Muscle layer of colon (tissue), 2 donors: ENCODE results near the gene RBL1.
"Not testable (repeated sequence)": the region's sequence is repeated elsewhere in the genome, so short reads cannot be mapped to it uniquely, and the experiment has no call there.

Experiments
- H3K27ac ChIP-seq: one replicate; pipeline ENCODE4 v1.7.0; 2013; ENCODE audit warnings: low read depth, mild to moderate bottlenecking, low read length, moderate library complexity
- H3K27me3 ChIP-seq, 2 donors: one replicate each; pipeline ENCODE4 v1.7.0; 2013; ENCODE audit warnings: low read length in 2 of 2, mild to moderate bottlenecking in 2 of 2; ENCODE audit not compliant: insufficient read depth in 2 of 2, control insufficient read depth in 1 of 2
- H3K36me3 ChIP-seq: one replicate; pipeline ENCODE4 v1.7.0; 2013; ENCODE audit warnings: mild to moderate bottlenecking, low read length; ENCODE audit not compliant: insufficient read depth
- H3K4me1 ChIP-seq: one replicate; pipeline ENCODE4 v1.7.0; 2013; ENCODE audit warnings: mild to moderate bottlenecking, low read length; ENCODE audit not compliant: insufficient read depth
- H3K4me3 ChIP-seq, 2 donors: one replicate each; pipeline ENCODE4 v1.7.0; 2013; ENCODE audit warnings: low read length in 2 of 2, low read depth in 1 of 2, mild to moderate bottlenecking in 1 of 2, moderate library complexity in 1 of 2
- H3K9ac ChIP-seq: one replicate; pipeline ENCODE4 v1.7.0; 2013; ENCODE audit warnings: low read length
- H3K9me3 ChIP-seq: one replicate; pipeline ENCODE4 v1.7.0; 2013; ENCODE audit warnings: mild to moderate bottlenecking, low read length
- donor health status: abdominal sarcoma.
- donor health status: Adenocarcinoma of cecum.

RBL1 gene

GRCh38 chr20:37095599-37096414, at the start of gene RBL1:
Gene RBL1, minus strand, starts transcription at chr20:37095997. Its CDS starts 69 bp downstream, at chr20:37095928.
- Histone ChIP-seq H3K9me3 (no peaks in the 10 kb centered on the region), H3K36me3 (no peaks in the 10 kb centered on the region), H3K9ac (peak within 1 kb of the TSS; percentile 60), H3K27me3 (no peaks in the 10 kb centered on the region), H3K4me3 (peak within 1 kb of the TSS; percentile 72 to 82), H3K27ac (peak within 1 kb of the TSS; percentile 65), H3K4me1 (peaks cover 6% of the 10 kb centered on the region)

GRCh38 chr20:37144856-37145404, 49.1 kb upstream of the RBL1 start:
- H3K4me3 ChIP-seq: no peak overlapping the region
- H3K27me3 ChIP-seq: no peaks in the 10 kb centered on the region
- H3K27ac ChIP-seq: no peak overlapping the region
- H3K36me3 ChIP-seq: no peaks in the 10 kb centered on the region
- no peaks in the 10 kb centered on the region for H3K4me1 ChIP-seq
- no peaks in the 10 kb centered on the region for H3K9me3 ChIP-seq
- H3K9ac ChIP-seq: no peak overlapping the region

- H3K9ac ChIP-seq: no peak overlapping the region
- no peak overlapping the region for H3K27ac ChIP-seq
- H3K9me3 ChIP-seq: no peaks in the 10 kb centered on the region
Observed at GRCh38 chr20:37142708-37143107, 46.9 kb upstream of the RBL1 start.

GRCh38 chr20:37137547-37137946, 41.8 kb upstream of the RBL1 start:
- Histone ChIP-seq H3K4me1 (no peaks in the 10 kb centered on the region), H3K9me3 (no peaks in the 10 kb centered on the region), H3K27ac (no peak overlapping the region), H3K4me3 (no peak overlapping the region), H3K9ac (no peak overlapping the region), H3K36me3 (no peaks in the 10 kb centered on the region), H3K27me3 (no peaks in the 10 kb centered on the region)

More at GRCh38 chr20:37142708-37143107, 46.9 kb upstream of the RBL1 start:
- Histone ChIP-seq H3K4me3 (no peak overlapping the region), H3K4me1 (no peaks in the 10 kb centered on the region), H3K36me3 (no peaks in the 10 kb centered on the region), H3K27me3 (no peaks in the 10 kb centered on the region)

GRCh38 chr20:37133952-37134351, 38.2 kb upstream of the RBL1 start:
- Histone ChIP-seq H3K4me3 (no peak overlapping the region), H3K4me1 (no peaks in the 10 kb centered on the region)

GRCh38 chr20:37131486-37131885, 35.7 kb upstream of the RBL1 start:
- Histone ChIP-seq H3K4me3 (no peak overlapping the region), H3K36me3 (no peaks in the 10 kb centered on the region), H3K9me3 (no peaks in the 10 kb centered on the region), H3K27me3 (no peaks in the 10 kb centered on the region), H3K4me1 (no peaks in the 10 kb centered on the region), H3K9ac (no peak overlapping the region), H3K27ac (no peak overlapping the region)

More at GRCh38 chr20:37133952-37134351, 38.2 kb upstream of the RBL1 start:
- no peak overlapping the region for H3K27ac ChIP-seq
- H3K36me3 ChIP-seq: no peaks in the 10 kb centered on the region
- no peaks in the 10 kb centered on the region for H3K27me3 ChIP-seq
- no peak overlapping the region for H3K9ac ChIP-seq
- H3K9me3 ChIP-seq: no peaks in the 10 kb centered on the region

GRCh38 chr20:37128803-37129202, 33.0 kb upstream of the RBL1 start:
- Histone ChIP-seq H3K4me3 (no peak overlapping the region), H3K27me3 (no peaks in the 10 kb centered on the region), H3K4me1 (no peaks in the 10 kb centered on the region), H3K36me3 (no peaks in the 10 kb centered on the region), H3K9ac (no peak overlapping the region), H3K27ac (no peak overlapping the region), H3K9me3 (no peaks in the 10 kb centered on the region)

- H3K9me3 ChIP-seq, H3K36me3 ChIP-seq, H3K27ac ChIP-seq, H3K4me3 ChIP-seq, H3K9ac ChIP-seq, H3K4me1 ChIP-seq, H3K27me3 ChIP-seq: not testable (repeated sequence)
Observed at GRCh38 chr20:37126290-37126689, 30.5 kb upstream of the RBL1 start.

- Histone ChIP-seq H3K9ac (no peak overlapping the region), H3K9me3 (no peaks in the 10 kb centered on the region), H3K27me3 (no peaks in the 10 kb centered on the region), H3K4me1 (no peaks in the 10 kb centered on the region), H3K36me3 (no peaks in the 10 kb centered on the region), H3K4me3 (no peak overlapping the region), H3K27ac (no peak overlapping the region)
Observed at GRCh38 chr20:37123441-37123840, 27.6 kb upstream of the RBL1 start.

GRCh38 chr20:37120497-37120896, 24.7 kb upstream of the RBL1 start:
- Histone ChIP-seq H3K4me3 (no peak overlapping the region), H3K4me1 (no peaks in the 10 kb centered on the region), H3K9ac (no peak overlapping the region), H3K27me3 (no peaks in the 10 kb centered on the region), H3K36me3 (no peaks in the 10 kb centered on the region), H3K27ac (no peak overlapping the region), H3K9me3 (no peaks in the 10 kb centered on the region)

GRCh38 chr20:37119356-37120036, 23.7 kb upstream of the RBL1 start:
- Histone ChIP-seq H3K4me1 (no peaks in the 10 kb centered on the region), H3K9me3 (no peaks in the 10 kb centered on the region), H3K4me3 (no peak overlapping the region), H3K36me3 (no peaks in the 10 kb centered on the region), H3K9ac (no peak overlapping the region), H3K27me3 (no peaks in the 10 kb centered on the region), H3K27ac (no peak overlapping the region)
